NCI-H1694 (cell line): ENCODE measurements around the gene BEX3.
"Not testable (repeated sequence)": the region's sequence is repeated elsewhere in the genome, so short reads cannot be mapped to it uniquely, and the experiment has no call there.

ENCODE experiments used
- DNase-seq: peaks from one replicate; lab custom pipeline; 2025; lab: John Stamatoyannopoulos, UW

BEX3 gene

GRCh38 chrX:103382877-103383276, 6.5 kb downstream of the BEX3 start:
- DNase-seq = no peak

DNA sequence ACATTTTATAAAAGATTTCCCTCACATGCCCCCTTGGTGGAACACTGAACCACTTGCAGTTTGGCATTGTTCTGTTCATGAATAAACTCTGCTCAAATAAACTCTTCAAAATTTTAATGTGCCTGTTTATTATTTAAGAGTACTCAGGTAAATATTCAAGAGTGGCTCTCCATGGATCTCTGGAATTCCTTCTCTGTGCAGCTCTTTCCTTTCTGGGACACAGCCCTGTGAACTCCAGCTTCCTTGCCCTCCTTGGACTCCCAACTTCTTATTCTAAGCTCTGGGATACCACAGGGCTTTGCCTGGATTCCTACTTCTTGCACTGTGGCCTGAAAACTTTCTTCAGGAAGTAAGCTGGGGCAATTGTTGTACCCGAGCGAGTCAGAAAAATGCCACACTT, 8.3 kb downstream of the BEX3 start:
- DNase-seq = no peak

GRCh38 chrX:103385283-103385830, 9.0 kb downstream of the BEX3 start:
- not testable (repeated sequence) for DNase-seq

DNA sequence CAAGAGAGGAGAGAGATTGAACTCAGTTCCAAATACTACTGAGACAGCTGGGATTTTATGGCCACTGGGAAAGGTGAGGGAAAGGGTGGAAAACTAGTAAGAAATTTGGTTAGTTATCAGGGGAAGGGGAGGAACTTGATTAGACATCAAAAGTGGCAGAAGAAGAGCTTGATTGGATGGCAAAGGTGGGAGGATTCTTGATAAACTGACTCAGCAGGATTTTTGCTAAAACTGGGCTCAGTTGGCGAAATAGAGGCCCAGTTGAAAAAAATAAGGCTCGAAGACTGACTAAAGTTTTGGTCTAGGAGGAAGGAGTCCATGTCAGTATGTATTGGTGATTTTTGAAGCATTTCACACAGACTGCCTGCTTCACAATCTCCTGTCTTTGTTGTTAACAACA, 10.0 kb downstream of the BEX3 start:
- no peak for DNase-seq

DNA sequence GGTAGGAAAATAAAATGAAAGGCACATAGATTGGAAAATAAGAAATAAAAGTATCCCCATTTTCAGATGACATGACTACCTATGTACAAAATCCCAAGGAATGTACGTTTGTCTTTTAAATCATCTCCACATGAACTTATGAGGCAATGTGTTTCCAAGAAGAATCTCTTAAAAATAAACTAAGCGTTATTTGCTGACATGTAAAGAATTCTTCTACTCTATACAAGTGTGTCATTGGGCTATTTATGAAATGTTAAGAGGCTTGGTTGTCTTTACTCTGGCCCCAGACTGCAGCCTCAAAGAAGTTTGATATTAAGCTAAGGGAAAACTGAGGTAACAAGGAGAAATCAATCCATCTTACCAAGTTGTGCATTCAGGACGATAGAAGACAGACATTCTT, 17.1 kb downstream of the BEX3 start:
- DNase-seq = no peak

GRCh38 chrX:103396186-103396585, 19.8 kb downstream of the BEX3 start:
- no peak for DNase-seq

- DNase-seq = no peak
Observed at GRCh38 chrX:103396660-103397059, 20.3 kb downstream of the BEX3 start.

- no peak for DNase-seq
Observed at GRCh38 chrX:103397707-103398106, 21.4 kb downstream of the BEX3 start.

DNA sequence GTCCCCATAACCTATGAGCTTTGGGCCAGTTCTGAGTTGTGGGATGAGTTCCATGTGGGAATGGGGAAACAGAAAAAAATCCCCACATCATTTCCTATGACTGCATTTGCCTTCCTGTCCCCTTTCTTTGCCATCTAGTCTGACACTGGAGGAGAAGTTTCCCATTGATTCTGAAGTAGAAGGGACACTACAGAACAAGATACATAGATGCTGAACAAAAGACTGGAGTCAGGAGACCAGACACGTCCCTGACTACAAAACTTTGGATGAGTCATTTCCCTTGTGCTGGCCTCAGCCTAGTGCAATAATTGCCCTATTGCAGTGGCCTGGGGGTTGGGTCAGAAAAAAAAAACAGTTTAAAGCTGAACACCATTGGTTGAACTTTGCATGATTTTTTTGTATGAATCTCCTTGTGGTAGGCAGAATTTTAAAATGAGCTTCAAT, 22.1 kb downstream of the BEX3 start:
- no peak for DNase-seq

- no peak for DNase-seq
Observed at GRCh38 chrX:103399744-103400143, 23.4 kb downstream of the BEX3 start.

DNA sequence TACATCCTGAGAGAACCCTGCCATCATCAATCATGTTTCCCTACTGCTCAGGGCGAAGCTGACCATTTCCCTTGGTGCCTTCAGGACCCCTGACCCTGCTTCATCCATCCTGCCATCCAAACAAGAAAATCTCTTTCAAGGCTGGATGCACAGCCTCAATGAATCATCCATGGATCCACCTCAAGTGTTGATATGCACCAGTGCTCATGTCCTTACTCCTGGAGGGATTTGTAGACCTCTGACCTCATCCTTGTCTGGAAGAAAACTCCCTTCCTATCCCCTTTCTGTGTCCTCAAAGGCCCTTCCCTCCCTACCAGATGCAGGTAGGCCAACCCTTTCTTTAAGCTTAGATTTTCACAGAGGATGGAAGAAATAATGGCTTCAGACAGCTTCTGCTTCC, 24.6 kb downstream of the BEX3 start:
- DNase-seq = no peak

DNA sequence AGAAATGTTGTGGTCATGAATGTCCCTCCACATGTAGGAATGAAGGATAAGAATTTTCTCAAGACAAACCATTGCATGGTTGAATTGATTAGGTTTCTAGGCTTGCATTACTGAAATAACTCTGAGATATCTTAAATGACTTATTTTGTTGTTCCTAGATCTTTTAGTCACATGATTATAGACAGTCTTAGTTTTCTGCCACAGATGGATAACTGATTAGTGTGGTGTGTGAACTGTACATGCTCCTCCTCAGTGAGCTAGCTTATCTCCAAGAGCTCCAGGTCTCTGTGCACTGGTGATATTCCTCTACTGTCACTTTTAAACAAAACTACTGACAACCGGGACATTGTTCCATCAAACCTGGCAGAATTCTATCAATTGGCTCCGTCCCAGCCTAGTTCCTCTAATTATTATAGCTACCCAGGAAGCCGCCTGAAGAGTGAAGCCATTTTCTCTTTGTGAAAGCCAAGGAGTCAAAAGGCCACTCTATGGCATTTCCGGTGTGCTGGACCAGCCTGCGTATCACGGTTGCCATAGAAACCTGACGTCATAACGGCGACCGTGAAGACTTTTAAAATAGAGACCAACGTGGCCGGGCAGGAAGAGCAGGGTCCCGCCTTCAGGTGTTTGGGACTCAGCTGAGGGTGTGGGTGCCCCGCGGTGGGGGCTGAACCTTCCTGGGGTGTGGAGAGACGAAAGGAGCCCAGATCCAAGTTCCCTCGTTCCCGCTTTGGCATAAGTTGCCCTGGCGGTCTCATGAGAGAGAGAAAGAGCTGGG, 28.1 kb downstream of the BEX3 start:
- DNase-seq = no peak

- DNase-seq = no peak
Observed at GRCh38 chrX:103405009-103405333, 28.6 kb downstream of the BEX3 start.

DNA sequence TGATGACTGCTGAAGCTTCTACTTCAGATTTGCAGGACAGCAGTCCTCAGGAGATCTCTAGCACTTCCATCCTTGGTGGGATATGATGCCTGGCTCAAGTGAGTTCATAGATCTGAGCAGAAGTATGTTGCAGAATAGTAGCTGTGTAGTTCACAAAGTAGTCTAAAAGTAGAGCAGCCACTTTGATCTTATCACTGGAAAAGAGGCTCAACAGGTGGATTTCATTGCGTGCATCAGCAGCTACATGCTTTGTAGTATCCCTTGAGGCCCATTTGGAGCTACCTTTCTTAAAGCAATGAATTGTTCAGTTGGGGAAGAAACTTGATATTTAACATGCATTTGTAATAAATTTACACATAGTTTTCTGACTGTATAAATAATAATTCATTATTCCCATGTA, 29.9 kb downstream of the BEX3 start:
- DNase-seq = no peak

DNA sequence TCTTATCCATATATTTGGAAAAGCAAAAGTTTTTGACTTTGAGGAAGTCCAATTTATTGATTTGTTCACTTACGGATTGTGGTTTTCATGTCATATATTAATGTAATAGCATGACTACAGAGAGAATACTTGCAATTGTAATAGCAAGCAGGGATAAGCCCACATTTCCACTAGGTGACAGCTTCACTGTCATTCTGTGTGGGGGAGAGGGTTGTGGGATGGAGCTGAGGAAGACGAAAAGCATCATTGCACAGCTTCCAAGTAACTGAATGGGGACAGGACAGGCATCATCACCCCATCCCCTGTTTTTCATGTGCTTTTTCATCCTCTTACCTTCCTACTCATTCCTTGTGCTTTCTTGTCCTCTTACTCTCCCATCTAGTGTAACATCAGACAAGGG, 31.4 kb downstream of the BEX3 start:
- DNase-seq = no peak

GRCh38 chrX:103411721-103412120, 35.4 kb downstream of the BEX3 start:
- not testable (repeated sequence) for DNase-seq

GRCh38 chrX:103413705-103414387, 37.5 kb downstream of the BEX3 start:
- DNase-seq = peak; percentile 14

DNA sequence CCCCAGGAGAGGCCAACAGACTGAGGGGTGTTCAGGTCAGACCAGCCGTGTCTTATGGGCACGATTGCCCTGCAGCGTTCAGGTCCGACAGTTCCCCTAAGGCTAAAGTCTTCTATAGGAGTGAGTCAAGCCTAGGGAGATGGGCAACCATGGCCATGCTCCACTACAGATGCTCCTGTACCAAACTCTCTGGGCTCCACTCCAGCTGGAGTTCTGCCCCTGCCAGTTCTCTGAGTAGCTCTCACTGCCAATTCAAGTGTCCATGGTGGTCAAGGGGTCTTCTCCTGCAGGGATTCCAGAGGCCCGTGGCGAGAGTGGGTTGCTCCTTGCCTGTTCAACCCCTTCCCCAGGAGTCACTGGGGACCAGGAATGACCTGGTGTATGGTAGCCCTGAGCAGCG, 38.2 kb downstream of the BEX3 start:
- no peak for DNase-seq

GRCh38 chrX:103415068-103415467, 38.7 kb downstream of the BEX3 start:
- DNase-seq = no peak

- DNase-seq = no peak
Observed at GRCh38 chrX:103415528-103415927, 39.2 kb downstream of the BEX3 start.

GRCh38 chrX:103417370-103417769, 41.0 kb downstream of the BEX3 start:
- no peak for DNase-seq

GRCh38 chrX:103417933-103418332, 41.6 kb downstream of the BEX3 start:
- DNase-seq = no peak

DNA sequence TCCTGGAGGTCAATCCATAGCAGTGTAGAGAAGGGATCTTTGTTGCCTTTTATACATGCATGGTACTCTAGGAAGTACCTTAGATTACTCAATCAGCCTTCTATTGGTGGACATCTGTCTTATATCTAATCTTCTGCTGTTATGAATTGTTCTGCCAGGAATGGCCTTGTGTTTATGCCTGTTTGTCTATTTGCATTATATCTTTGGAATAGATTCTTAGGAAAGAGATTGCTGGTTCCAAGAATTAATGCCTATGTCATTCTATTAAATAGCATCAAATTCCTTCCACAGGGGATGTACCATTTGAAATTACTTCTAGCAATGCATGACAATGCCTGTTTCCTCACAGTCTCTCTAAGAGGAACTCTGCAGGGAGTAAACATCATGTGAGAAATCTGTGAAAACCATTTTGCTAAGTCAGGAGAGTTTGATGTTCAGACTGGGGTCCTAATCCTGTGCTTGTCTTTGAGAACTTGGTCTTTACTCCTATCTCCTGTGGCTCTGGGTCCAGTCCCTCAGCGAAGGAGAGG, 42.5 kb downstream of the BEX3 start:
- DNase-seq = no peak
